GM12892 (cell line): ENCODE data around the gene ZNF777.
A peak's percentile ranks its signal among the peaks of the same experiment; 100 is the strongest.
"Not testable (repeated sequence)": the region's sequence is repeated elsewhere in the genome, so short reads cannot be mapped to it uniquely, and the experiment has no call there.

Source experiments
- DNase-seq: peaks from one replicate; pipeline ENCODE4 v3.0.0; 2011; ENCODE audit not compliant: insufficient read length
- FAIRE-seq: peaks from 2 replicates; lab custom pipeline; 2011; peaks lifted over from hg19 to GRCh38; lab: Jason Lieb, UNC
- POLR2A ChIP-seq: IDR thresholded peaks from 2 replicates; pipeline ENCODE4 v1.6.1; 2011; ENCODE audit warnings: low read depth, low read length, control low read depth
- POLR2AphosphoS5 ChIP-seq: IDR thresholded peaks from 2 replicates; pipeline ENCODE4 v1.6.1; 2011; ENCODE audit warnings: low read depth, low read length, control low read depth
- TAF1 ChIP-seq: IDR thresholded peaks from 2 replicates; pipeline ENCODE4 v1.6.1; 2011; ENCODE audit warnings: low read depth, mild to moderate bottlenecking, control low read depth, low read length, borderline replicate concordance

The ZNF777 gene

DNA sequence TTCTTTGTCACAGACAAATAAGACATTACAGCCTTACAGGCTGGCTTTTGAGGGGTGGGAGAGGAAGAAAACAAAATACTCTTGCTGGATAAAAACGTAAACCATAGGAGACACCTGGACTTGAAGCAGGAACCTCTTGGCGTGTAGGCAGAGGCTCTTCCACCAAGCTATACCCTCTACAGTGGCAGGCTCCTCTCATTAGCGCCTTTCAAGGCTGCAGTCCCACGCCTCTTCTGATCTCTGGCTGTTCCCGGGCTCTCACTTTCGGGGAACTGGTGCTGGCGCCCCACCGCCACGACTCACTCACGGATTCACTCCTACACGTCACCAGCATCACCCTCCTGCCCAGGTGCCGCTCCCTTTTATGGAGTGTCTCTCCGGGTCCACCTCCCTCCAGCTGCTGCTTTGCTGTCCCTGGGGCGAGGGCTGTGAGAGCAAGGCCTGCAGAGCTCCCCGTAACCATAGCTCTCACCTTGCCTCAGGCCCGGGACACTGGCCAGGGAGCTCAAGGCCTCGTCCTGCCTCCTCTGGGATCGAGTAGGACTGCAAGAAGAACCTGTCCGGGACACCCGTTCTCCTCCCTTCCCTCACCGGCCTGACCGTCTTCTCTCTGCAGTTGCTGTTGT is 62.6 kb downstream of the ZNF777 start:
- FAIRE-seq = no peak
- no peak for DNase-seq
- TF ChIP-seq POLR2A (no peak), TAF1 (no peak), POLR2AphosphoS5 (no peak)

DNA sequence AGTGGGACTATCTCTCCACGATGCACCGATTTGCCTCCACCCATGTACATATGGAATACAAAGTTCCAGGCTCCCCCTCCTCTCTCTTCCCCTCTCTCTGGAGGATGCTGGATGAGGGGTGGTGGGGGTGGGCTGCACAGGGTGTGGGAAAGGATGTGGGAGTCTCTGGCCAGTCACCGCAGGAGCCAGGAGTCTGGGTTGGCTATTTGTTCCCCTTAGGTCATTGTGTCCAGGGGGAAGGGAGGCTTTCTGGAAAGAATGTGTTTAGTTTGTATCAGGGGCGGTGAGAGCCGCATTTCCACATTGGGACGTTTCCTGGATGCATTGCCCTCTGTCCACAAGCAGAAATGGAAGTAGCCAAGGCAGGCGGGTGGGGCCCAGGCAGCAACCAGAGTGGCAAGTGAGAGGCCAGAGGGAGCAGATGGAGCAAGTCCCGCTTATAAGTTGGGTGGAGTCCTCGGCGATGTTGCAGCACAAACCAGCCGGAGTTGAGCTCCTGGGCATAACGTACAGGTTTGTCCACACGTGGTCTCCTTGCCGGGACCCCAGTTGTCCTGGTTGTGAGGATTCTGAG is 63.3 kb downstream of the ZNF777 start:
- no peak for TF ChIP-seq POLR2A
- no peak for TF ChIP-seq POLR2AphosphoS5
- TF ChIP-seq TAF1 = no peak
- DNase-seq = no peak
- FAIRE-seq = no peak

DNA sequence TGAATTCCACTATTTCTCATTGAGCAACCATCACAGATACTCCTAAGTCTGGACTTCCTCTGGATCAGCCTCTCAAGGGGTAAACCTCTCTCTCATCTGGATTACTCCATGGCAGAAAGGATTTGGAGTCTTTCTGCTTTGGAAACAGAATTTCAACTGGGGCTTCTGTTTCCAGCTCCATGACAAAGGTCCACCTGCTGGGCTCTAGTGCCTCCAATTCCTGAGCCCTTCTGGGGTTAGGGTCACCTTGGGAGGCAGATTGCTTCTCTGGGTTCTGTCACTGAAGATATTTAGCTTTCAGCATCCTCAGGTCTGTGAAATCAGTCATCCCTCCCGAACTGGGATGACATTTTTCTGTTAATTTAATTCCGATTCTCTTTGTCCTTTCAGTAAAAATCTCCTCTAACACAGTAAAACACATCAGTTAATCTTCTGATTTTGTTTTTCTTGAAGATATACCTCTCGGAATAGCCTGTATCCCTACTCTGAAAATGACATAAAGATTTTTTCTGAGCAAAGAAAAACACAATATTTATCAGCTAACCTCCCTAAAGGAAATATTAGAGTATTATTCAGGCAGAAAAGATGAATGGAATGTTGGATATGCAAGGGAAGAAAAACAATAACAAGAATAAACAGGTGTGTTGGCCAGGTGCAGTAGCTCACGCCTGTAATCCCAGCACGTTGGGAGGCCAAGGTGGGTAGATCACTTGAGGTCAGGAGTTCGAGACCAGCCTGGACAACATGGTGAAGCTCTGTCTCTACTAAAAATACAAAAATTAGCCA is 72.1 kb downstream of the ZNF777 start:
- DNase-seq = not testable (repeated sequence)
- peak; percentile 57 for FAIRE-seq

DNA sequence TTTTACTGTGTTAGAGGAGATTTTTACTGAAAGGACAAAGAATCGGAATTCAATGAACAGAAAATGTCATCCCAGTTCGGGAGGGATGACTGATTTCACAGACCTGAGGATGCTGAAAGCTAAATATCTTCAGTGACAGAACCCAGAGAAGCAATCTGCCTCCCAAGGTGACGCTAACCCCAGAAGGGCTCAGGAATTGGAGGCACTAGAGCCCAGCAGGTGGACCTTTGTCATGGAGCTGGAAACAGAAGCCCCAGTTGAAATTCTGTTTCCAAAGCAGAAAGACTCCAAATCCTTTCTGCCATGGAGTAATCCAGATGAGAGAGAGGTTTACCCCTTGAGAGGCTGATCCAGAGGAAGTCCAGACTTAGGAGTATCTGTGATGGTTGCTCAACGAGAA is 74.3 kb downstream of the ZNF777 start:
- not testable (repeated sequence) for DNase-seq
- FAIRE-seq = peak; percentile 87

DNA sequence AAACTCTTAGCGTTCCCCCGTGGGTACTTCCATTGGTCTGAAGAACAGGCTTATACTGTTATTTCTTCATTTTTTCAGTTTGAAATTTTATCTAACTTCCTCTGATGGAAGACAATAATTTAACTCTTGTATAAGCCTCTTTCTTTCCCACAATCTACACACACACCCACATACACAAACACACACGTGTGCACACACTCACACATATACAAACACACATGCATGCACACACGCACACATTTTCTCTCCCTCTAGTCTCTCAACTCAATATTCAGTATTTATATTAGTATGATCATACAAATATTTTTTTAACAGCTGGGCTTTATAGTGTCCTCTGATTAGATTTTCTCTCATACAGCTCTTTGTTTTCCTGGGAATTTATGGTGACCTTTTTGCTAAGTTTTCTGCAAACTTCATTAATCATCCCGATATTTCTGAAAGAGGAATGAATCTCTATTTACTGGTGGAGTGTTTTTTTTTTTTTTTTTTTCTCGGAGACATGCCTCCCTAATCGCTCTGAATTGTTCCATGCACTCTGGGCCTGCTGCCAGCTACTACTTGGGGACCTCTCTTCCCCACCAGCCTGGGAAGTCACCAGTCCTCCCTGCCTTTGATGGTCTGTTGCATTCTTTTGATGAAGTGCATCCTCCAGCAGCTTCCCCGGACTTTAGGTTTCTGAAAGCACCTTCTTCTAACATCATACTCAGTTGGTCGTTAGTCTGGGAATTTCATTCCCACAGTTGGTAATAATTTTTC is 75.5 kb downstream of the ZNF777 start:
- TF ChIP-seq POLR2A (no peak), POLR2AphosphoS5 (no peak), TAF1 (no peak)
- DNase-seq (no peak), FAIRE-seq (no peak)
